UCSD-AML1 (cell line): ENCODE data around the gene FSTL5.

Source experiments
- DNase-seq: peaks from one replicate; lab custom pipeline; 2025; ENCODE audit not compliant: unreplicated experiment; lab: John Stamatoyannopoulos, UW

The FSTL5 gene

GRCh38 chr4:161728929-161729328 is 434.9 kb downstream of the FSTL5 start:
- DNase-seq, result no peak

- no peak for DNase-seq
These were observed 441.9 kb downstream of the FSTL5 start for GRCh38 chr4:161721947-161722346.

- DNase-seq, result no peak
These were observed 446.7 kb downstream of the FSTL5 start for GRCh38 chr4:161717084-161717483.

- no peak for DNase-seq
These were observed 448.9 kb downstream of the FSTL5 start for GRCh38 chr4:161714931-161715330.

- no peak for DNase-seq
These were observed 449.6 kb downstream of the FSTL5 start for GRCh38 chr4:161714022-161714751.

- no peak for DNase-seq
These were observed 459.1 kb downstream of the FSTL5 start for GRCh38 chr4:161704653-161705052.

GRCh38 chr4:161704040-161704439 is 459.8 kb downstream of the FSTL5 start:
- DNase-seq, result no peak

GRCh38 chr4:161702287-161702686 is 461.5 kb downstream of the FSTL5 start:
- no peak for DNase-seq

- DNase-seq, result no peak
These were observed 466.9 kb downstream of the FSTL5 start for GRCh38 chr4:161696944-161697343.

GRCh38 chr4:161680146-161680545 is 483.7 kb downstream of the FSTL5 start:
- DNase-seq, result no peak

GRCh38 chr4:161664740-161665139 is 499.1 kb downstream of the FSTL5 start:
- no peak for DNase-seq

- DNase-seq, result no peak
These were observed 500.0 kb downstream of the FSTL5 start for GRCh38 chr4:161663844-161664243.

GRCh38 chr4:161658676-161659075 is 505.1 kb downstream of the FSTL5 start:
- no peak for DNase-seq

GRCh38 chr4:161657616-161658015 is 506.2 kb downstream of the FSTL5 start:
- no peak for DNase-seq

- DNase-seq, result no peak
These were observed 507.2 kb downstream of the FSTL5 start for GRCh38 chr4:161656594-161656993.

- DNase-seq, result no peak
These were observed 508.7 kb downstream of the FSTL5 start for GRCh38 chr4:161655148-161655547.

- DNase-seq, result no peak
These were observed 510.1 kb downstream of the FSTL5 start for GRCh38 chr4:161653697-161654096.

GRCh38 chr4:161651586-161651985 is 512.2 kb downstream of the FSTL5 start:
- no peak for DNase-seq

GRCh38 chr4:161650812-161651211 is 513.0 kb downstream of the FSTL5 start:
- DNase-seq, result no peak

- no peak for DNase-seq
These were observed 516.0 kb downstream of the FSTL5 start for GRCh38 chr4:161647757-161648156.

- no peak for DNase-seq
These were observed 521.1 kb downstream of the FSTL5 start for GRCh38 chr4:161642708-161643107.

GRCh38 chr4:161629694-161630441 is 533.9 kb downstream of the FSTL5 start:
- no peak for DNase-seq
